Endothelial cell (in vitro differentiated cells): ENCODE measurements around the gene MARK3. TPM values are rescaled to one million over a fixed set of nuclear protein-coding genes. Genes with fewer than 3 reads are reported as not detected.

Experiments
- DNase-seq: peaks from one replicate; pipeline ENCODE4 v3.0.0; 2021; ENCODE audit warnings: low spot score
- H3K27ac Mint-ChIP-seq: one replicate; pipeline ENCODE4 v1.8.0; 2021; ENCODE audit warnings: mixed read lengths, inconsistent platforms; ENCODE audit not compliant: unreplicated experiment
- H3K27me3 Mint-ChIP-seq: one replicate; pipeline ENCODE4 v1.8.0; 2021; ENCODE audit warnings: mild to moderate bottlenecking, moderate library complexity, mixed read lengths, inconsistent platforms; ENCODE audit not compliant: unreplicated experiment
- H3K36me3 Mint-ChIP-seq: one replicate; pipeline ENCODE4 v1.8.0; 2021; ENCODE audit warnings: mild to moderate bottlenecking, low read depth, mixed read lengths, inconsistent platforms; ENCODE audit not compliant: unreplicated experiment
- H3K4me1 Mint-ChIP-seq: one replicate; pipeline ENCODE4 v1.8.0; 2021; ENCODE audit warnings: mild to moderate bottlenecking, mixed read lengths, inconsistent platforms; ENCODE audit not compliant: unreplicated experiment
- H3K4me3 Mint-ChIP-seq: one replicate; pipeline ENCODE4 v1.8.0; 2021; ENCODE audit warnings: mild to moderate bottlenecking, mixed read lengths, inconsistent platforms; ENCODE audit not compliant: unreplicated experiment
- H3K9me3 Mint-ChIP-seq: one replicate; pipeline ENCODE4 v1.8.0; 2021; ENCODE audit warnings: mixed read lengths, inconsistent platforms; ENCODE audit not compliant: unreplicated experiment
- total RNA-seq: library from RNA; stranded (reverse); fragmentation: NEBNext Ultra II Directional; extraction: Animal tissue kit (Norgen Biotek cat#: 25700); gene quantifications from one replicate; pipeline ENCODE4 v1.2.1, GENCODE V29; 2021; ENCODE audit not compliant: unreplicated experiment
- TF ChIP-seq, protein P1 (sequence below): fragments of 200-600 bp; sonication (generic); IDR thresholded peaks from one replicate; pipeline ENCODE4 v1.5.0; 2021; ENCODE audit warnings: antibody characterized with exemption; ENCODE audit not compliant: unreplicated experiment

MARK3 gene
- total RNA-seq, 1 donor from 2014 or later: 70.8 TPM

DNA sequence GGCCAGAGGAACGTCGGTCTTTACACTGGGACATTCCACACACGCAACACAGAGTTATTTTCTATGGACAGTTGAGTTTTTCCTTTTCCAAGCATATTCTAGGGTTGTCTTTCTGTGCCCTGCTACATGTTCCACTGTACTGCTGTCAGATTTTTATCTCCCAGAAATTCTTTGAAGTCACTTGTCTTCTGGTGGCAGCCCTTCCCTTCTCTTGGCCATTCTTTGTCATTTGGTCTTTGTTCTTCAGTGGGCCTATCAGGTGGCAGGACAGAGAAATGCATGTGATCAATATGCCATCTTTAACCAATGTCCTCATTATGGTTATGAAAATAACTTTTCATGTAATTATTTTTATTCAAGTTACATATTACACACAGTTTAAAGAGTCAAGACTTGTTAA, 36.3 kb downstream of the MARK3 start:
- TF ChIP-seq, protein P1, sequence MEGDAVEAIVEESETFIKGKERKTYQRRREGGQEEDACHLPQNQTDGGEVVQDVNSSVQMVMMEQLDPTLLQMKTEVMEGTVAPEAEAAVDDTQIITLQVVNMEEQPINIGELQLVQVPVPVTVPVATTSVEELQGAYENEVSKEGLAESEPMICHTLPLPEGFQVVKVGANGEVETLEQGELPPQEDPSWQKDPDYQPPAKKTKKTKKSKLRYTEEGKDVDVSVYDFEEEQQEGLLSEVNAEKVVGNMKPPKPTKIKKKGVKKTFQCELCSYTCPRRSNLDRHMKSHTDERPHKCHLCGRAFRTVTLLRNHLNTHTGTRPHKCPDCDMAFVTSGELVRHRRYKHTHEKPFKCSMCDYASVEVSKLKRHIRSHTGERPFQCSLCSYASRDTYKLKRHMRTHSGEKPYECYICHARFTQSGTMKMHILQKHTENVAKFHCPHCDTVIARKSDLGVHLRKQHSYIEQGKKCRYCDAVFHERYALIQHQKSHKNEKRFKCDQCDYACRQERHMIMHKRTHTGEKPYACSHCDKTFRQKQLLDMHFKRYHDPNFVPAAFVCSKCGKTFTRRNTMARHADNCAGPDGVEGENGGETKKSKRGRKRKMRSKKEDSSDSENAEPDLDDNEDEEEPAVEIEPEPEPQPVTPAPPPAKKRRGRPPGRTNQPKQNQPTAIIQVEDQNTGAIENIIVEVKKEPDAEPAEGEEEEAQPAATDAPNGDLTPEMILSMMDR: no peak
- H3K36me3 Mint-ChIP-seq: peaks cover 3% of the 10 kb centered on the region
- no peak for DNase-seq
- no peaks in the 10 kb centered on the region for H3K27me3 Mint-ChIP-seq
- H3K4me3 Mint-ChIP-seq: no peak overlapping the region
- peaks cover 10% of the 10 kb centered on the region for H3K4me1 Mint-ChIP-seq
- H3K9me3 Mint-ChIP-seq: no peaks in the 10 kb centered on the region
- no peak overlapping the region for H3K27ac Mint-ChIP-seq

DNA sequence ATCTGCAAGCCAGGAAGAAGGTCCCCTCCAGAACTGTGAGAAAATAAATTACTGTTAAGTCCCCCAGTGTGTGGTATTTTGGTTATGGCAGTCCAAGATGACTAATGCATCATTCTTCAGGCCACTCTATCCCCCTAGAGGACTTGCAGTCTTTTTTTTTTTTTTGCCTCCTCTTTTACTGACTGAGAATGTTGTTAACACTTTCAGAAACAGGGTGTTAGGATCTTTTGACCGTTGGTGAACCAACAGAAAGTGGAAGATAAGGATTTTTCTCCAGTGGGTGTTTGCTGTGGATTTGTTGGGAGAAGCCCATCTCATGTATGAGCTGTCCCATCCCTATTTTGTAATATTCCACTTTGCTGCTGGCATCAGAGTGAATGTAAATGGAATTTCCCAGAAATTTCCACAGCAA, 37.8 kb downstream of the MARK3 start:
- TF ChIP-seq, protein P1: no peak
- no peak for DNase-seq
- Mint-ChIP-seq H3K27me3 (no peaks in the 10 kb centered on the region), H3K4me1 (peaks cover 9% of the 10 kb centered on the region), H3K9me3 (no peaks in the 10 kb centered on the region), H3K4me3 (no peak overlapping the region), H3K36me3 (peaks cover 3% of the 10 kb centered on the region), H3K27ac (no peak overlapping the region)

DNA sequence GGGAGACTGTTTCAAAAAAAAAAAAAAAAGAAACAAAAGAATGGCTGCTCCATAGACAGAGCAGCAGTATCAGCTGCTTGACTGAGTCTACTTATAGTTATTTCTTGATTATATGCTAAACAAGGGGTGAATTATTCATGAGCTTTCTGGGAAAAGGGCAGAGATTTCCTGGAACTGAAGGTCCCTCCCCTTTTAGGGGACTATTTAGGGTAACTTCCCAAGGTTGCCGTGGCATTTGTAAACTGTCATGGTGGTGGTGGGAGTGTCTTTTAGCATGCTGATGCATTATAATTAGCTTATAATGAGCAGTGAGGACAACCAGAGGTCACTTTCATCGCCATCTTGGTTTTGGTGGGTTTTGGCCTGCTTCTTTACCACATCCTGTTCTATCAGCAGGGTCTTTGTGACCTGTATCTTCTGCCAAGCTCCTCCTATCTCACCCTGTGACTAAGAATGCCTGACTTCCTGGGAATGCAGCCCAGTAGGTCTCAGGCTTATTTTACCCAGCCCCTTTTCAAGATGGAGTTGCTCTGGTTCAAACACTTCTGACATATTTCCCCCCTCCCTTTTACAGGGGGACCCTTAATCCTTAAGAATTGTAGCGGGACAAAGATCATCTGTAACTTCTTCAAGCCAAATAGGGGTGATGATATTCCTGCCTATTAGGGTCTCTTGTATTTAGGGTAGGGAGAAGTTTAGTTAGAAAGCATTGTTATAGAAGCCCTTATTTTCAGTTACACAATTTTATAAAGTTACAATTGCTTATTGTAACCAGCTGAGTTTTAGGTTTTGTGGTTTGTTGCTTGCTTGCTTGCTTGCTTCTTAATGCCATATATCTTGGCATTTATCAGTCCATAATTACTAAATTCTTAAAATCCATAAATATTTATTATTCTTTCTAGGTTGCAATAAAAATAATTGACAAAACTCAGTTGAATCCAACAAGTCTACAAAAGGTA, 42.5 kb downstream of the MARK3 start:
- Mint-ChIP-seq H3K4me1 (peaks cover 6% of the 10 kb centered on the region), H3K36me3 (peaks cover 3% of the 10 kb centered on the region), H3K9me3 (no peaks in the 10 kb centered on the region), H3K27me3 (no peaks in the 10 kb centered on the region), H3K27ac (no peak overlapping the region), H3K4me3 (no peak overlapping the region)
- TF ChIP-seq, protein P1: no peak
- DNase-seq: no peak

DNA sequence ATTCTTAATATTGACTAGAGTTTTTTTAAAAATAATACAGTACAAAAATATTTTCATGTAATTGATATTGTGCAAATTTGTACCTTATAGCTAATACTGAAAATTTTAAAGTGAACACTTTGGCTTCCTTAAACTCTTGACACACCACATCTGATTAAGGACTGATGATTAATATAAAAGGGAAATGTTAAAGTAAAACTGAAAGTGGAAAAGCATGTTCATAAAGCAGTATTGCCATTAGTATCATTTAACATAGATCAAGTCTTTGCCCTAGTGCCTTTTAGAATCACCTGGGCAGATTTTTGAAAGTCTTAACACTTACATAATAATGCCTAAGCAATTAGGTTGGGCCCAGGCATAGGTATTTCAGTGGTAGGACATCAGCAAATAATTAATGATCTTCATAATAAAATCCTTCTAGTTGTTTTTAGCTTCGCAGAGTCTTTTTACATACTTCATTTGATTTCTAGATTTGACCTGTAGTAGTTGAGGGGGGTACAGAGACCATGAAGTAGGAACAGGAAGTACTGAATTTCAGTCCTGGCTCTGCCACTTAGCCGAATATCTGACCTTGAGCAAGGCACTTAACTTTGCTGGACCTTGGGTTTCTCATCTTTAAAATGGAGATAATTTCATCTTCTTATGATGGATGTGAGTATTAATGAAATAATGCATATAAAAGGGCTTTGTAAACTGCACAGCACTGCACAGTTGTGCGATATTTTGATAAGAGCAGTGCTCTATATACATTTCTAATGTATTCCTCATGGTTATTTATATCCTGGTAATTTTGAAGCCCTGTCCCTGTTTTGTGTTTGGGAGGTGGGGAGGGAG, 43.7 kb downstream of the MARK3 start:
- peaks cover 6% of the 10 kb centered on the region for H3K4me1 Mint-ChIP-seq
- H3K4me3 Mint-ChIP-seq: no peak overlapping the region
- TF ChIP-seq, protein P1: no peak
- H3K27ac Mint-ChIP-seq: no peak overlapping the region
- DNase-seq: no peak
- peaks cover 2% of the 10 kb centered on the region for H3K27me3 Mint-ChIP-seq
- H3K9me3 Mint-ChIP-seq: no peaks in the 10 kb centered on the region
- H3K36me3 Mint-ChIP-seq: no peaks in the 10 kb centered on the region
